DOHH2 (cell line): ENCODE measurements around the gene VANGL2.

Experiments
- H3F3A ChIP-seq: fragments of 200-600 bp; sonication (generic), shearing (Covaris generic); 2 replicates; pipeline ENCODE4 v1.6.0; 2016; ENCODE audit warnings: antibody characterized with exemption, mild to moderate bottlenecking; ENCODE audit not compliant: control insufficient read depth, insufficient read depth
- H3K27ac ChIP-seq: fragments of 200-600 bp; sonication (generic); 2 replicates; pipeline ENCODE4 v1.5.1; 2014; ENCODE audit warnings: low read depth, mild to moderate bottlenecking, low read length, moderate library complexity
- H3K27me3 ChIP-seq: fragments of 200-600 bp; sonication (generic); 2 replicates; pipeline ENCODE4 v1.6.1; 2014; ENCODE audit warnings: mild to moderate bottlenecking, low read length, mixed read lengths; ENCODE audit not compliant: control insufficient read depth
- H3K36me3 ChIP-seq: fragments of 200-600 bp; sonication (generic); 2 replicates; pipeline ENCODE4 v1.6.1; 2014; ENCODE audit warnings: mild to moderate bottlenecking, low read length, moderate library complexity, mixed read lengths; ENCODE audit not compliant: control insufficient read depth
- H3K4me1 ChIP-seq: fragments of 200-600 bp; sonication (generic); 2 replicates; pipeline ENCODE4 v1.6.1; 2014; ENCODE audit warnings: mild to moderate bottlenecking, low read length, mixed read lengths; ENCODE audit not compliant: control insufficient read depth
- H3K4me2 ChIP-seq: fragments of 200-600 bp; sonication (generic); 2 replicates; pipeline ENCODE4 v1.6.0; 2014; ENCODE audit warnings: mild to moderate bottlenecking, low read length, moderate library complexity
- H3K4me3 ChIP-seq: fragments of 200-600 bp; sonication (generic); 2 replicates; pipeline ENCODE4 v1.5.1; 2014; ENCODE audit warnings: mild to moderate bottlenecking, low read length, mixed read lengths
- H3K79me2 ChIP-seq: fragments of 200-600 bp; sonication (generic); 2 replicates; pipeline ENCODE4 v1.6.1; 2014; ENCODE audit warnings: mild to moderate bottlenecking, low read length, mixed read lengths; ENCODE audit not compliant: control insufficient read depth
- H3K9me2 ChIP-seq: fragments of 200-600 bp; sonication (generic); replicated peaks from 2 replicates; pipeline ENCODE4 v1.6.1; 2014; ENCODE audit warnings: mild to moderate bottlenecking, low read length, mixed read lengths; ENCODE audit not compliant: control insufficient read depth
- H3K9me3 ChIP-seq: fragments of 200-600 bp; sonication (generic); 2 replicates; pipeline ENCODE4 v1.6.1; 2014; ENCODE audit warnings: antibody characterized with exemption, low read length, mixed read lengths; ENCODE audit not compliant: control insufficient read depth, insufficient read depth
- H4K20me1 ChIP-seq: fragments of 200-600 bp; sonication (generic); 2 replicates; pipeline ENCODE4 v1.6.0; 2014; ENCODE audit warnings: low read depth, mild to moderate bottlenecking, antibody characterized with exemption, low read length, moderate library complexity; ENCODE audit not compliant: control insufficient read depth, insufficient read depth
- CTCF ChIP-seq: fragments of 200-600 bp; sonication (generic); IDR thresholded peaks from one replicate; pipeline ENCODE4 v1.5.1; 2014; ENCODE audit warnings: antibody characterized with exemption, mild to moderate bottlenecking, low read depth, low read length; ENCODE audit not compliant: poor library complexity, severe bottlenecking
- EZH2phosphoT487 ChIP-seq: fragments of 200-600 bp; sonication (generic); IDR thresholded peaks from 2 replicates; pipeline ENCODE4 v1.6.1; 2017; ENCODE audit warnings: borderline replicate concordance, mild to moderate bottlenecking, antibody characterized with exemption, low read length, moderate library complexity, mixed read lengths

The VANGL2 gene

GRCh38 chr1:160451119-160451858 is 50.9 kb downstream of the VANGL2 start:
- H3K27ac ChIP-seq = no peak overlapping the region
- H3K4me2 ChIP-seq = peak overlapping the region; percentile 39
- H3K4me3 ChIP-seq = peak overlapping the region; percentile 12; the same call in 1 of the 2 replicates

GRCh38 chr1:160451859-160452232 is 51.5 kb downstream of the VANGL2 start:
- Histone ChIP-seq H3K4me2 (peak overlapping the region; percentile 39), H3K79me2 (no peaks in the 10 kb centered on the region), H3F3A (peaks cover 3% of the 10 kb centered on the region; the same call in 1 of the 2 replicates), H3K27me3 (no peaks in the 10 kb centered on the region), H4K20me1 (no peaks in the 10 kb centered on the region), H3K4me1 (peaks cover 57% of the 10 kb centered on the region), H3K9me3 (no peaks in the 10 kb centered on the region), H3K36me3 (no peaks in the 10 kb centered on the region), H3K9me2 (no peaks in the 10 kb centered on the region), H3K27ac (no peak overlapping the region), H3K4me3 (peak overlapping the region; percentile 14; the same call in 1 of the 2 replicates)
- TF ChIP-seq EZH2phosphoT487 = no peak
- no peak for TF ChIP-seq CTCF

More at GRCh38 chr1:160451119-160451858, 50.9 kb downstream of the VANGL2 start:
- peaks cover 59% of the 10 kb centered on the region for H3K4me1 ChIP-seq
- TF ChIP-seq EZH2phosphoT487 = no peak
- no peak for TF ChIP-seq CTCF
- H3K36me3 ChIP-seq = no peaks in the 10 kb centered on the region
- no peaks in the 10 kb centered on the region for H3K9me3 ChIP-seq
- peaks cover 3% of the 10 kb centered on the region; the same call in 1 of the 2 replicates for H3F3A ChIP-seq
- H3K79me2 ChIP-seq = no peaks in the 10 kb centered on the region
- H3K9me2 ChIP-seq = no peaks in the 10 kb centered on the region
- H3K27me3 ChIP-seq = no peaks in the 10 kb centered on the region
- no peaks in the 10 kb centered on the region for H4K20me1 ChIP-seq

- H3K4me3 ChIP-seq = no peak overlapping the region
- H3K4me2 ChIP-seq = peak overlapping the region; percentile 10; the same call in 1 of the 2 replicates
- no peaks in the 10 kb centered on the region for H3K9me3 ChIP-seq
- no peaks in the 10 kb centered on the region for H3K36me3 ChIP-seq
- no peaks in the 10 kb centered on the region for H4K20me1 ChIP-seq
- H3K79me2 ChIP-seq = no peaks in the 10 kb centered on the region
- H3K27me3 ChIP-seq = no peaks in the 10 kb centered on the region
- no peak overlapping the region for H3K27ac ChIP-seq
- no peaks in the 10 kb centered on the region for H3K9me2 ChIP-seq
- H3F3A ChIP-seq = peaks cover 8% of the 10 kb centered on the region; the same call in 1 of the 2 replicates
- H3K4me1 ChIP-seq = peaks cover 46% of the 10 kb centered on the region
- TF ChIP-seq EZH2phosphoT487 (no peak), CTCF (no peak)
These were observed 53.1 kb downstream of the VANGL2 start for GRCh38 chr1:160453443-160453842.
